GM12891 (cell line): ENCODE data around the gene CCDC59.

Experiments
- DNase-seq: peaks from one replicate; pipeline ENCODE4 v3.0.0; 2011; ENCODE audit warnings: low spot score; ENCODE audit not compliant: insufficient read length
- FAIRE-seq: peaks from 2 replicates; lab custom pipeline; 2011; peaks lifted over from hg19 to GRCh38; lab: Jason Lieb, UNC
- PAX5 ChIP-seq: IDR thresholded peaks from 2 replicates; pipeline ENCODE4 v1.6.1; 2011; ENCODE audit warnings: low read length, moderate library complexity, mild to moderate bottlenecking; ENCODE audit not compliant: insufficient read depth, severe bottlenecking
- POLR2A ChIP-seq: IDR thresholded peaks from 2 replicates; pipeline ENCODE4 v1.6.1; 2011; ENCODE audit warnings: low read depth, low read length, control low read depth
- POLR2AphosphoS5 ChIP-seq: IDR thresholded peaks from 2 replicates; pipeline ENCODE4 v1.6.1; 2011; ENCODE audit warnings: low read depth, low read length, control low read depth
- POU2F2 ChIP-seq: IDR thresholded peaks from 2 replicates; pipeline ENCODE4 v1.6.1; 2011; ENCODE audit warnings: low read depth, mild to moderate bottlenecking, control low read depth, low read length, moderate library complexity
- SPI1 ChIP-seq: IDR thresholded peaks from 2 replicates; pipeline ENCODE4 v1.6.1; 2011; ENCODE audit warnings: low read depth, low read length, control low read depth
- TAF1 ChIP-seq: IDR thresholded peaks from 2 replicates; pipeline ENCODE4 v1.6.1; 2011; ENCODE audit warnings: low read depth, low read length, control low read depth

CCDC59 gene

GRCh38 chr12:82325540-82326336 lies 32.4 kb downstream of the CCDC59 start:
- DNase-seq (no peak), FAIRE-seq (no peak)
- TF ChIP-seq SPI1: no peak
- TF ChIP-seq POLR2AphosphoS5: no peak
- TF ChIP-seq POU2F2: no peak
- TF ChIP-seq TAF1: no peak

DNA sequence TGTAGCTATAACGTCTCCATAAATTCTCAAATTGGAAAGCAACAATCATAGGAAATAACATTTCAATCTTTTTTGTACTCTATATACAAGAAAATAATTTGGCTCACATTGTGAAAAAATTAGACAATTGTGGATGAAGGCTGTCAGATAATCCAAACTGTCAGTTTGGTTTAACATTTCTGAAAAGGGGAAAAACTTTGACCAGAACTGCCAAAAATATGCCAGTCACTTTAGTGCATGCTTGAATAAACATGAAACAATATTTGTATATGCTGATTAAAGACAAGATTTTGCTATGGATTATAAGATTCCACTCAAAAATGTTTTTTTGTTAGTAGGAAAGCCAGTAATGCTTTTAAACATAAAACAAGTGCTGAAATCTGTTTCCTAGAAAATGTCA lies 38.9 kb downstream of the CCDC59 start:
- DNase-seq (no peak), FAIRE-seq (no peak)
- TF ChIP-seq POLR2A: no peak
- no peak for TF ChIP-seq TAF1
- no peak for TF ChIP-seq POLR2AphosphoS5
- no peak for TF ChIP-seq PAX5
- TF ChIP-seq SPI1: no peak
- no peak for TF ChIP-seq POU2F2

DNA sequence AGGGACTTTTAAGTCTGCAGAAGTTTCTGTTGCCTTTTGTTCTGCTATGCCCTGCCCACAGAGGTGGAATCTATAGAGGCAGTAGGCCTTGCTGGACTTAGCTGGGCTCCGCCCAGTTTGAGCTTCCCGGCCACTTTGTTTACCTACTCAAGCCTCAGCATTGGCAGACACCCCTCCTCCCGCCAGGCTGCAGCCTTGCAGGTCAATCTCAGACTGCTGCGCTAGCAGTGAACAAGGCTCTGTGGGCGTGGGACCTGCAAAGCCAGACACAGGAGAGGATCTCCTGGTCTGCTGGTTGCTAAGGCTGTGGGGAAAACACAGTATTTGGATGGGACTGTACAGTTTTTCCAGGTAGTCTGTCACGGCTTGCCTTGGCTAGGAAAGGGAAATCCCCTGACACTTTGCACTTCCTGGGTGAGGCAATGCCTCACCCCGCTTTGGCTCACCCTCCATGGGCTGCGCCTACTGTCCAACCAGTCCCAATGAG lies 43.7 kb downstream of the CCDC59 start:
- TF ChIP-seq PAX5 (no peak), POLR2A (no peak), POLR2AphosphoS5 (no peak), SPI1 (no peak), POU2F2 (no peak), TAF1 (no peak)
- DNase-seq: no peak
- FAIRE-seq: no peak
